ENCODE results near the gene CLCN2.

- TF ChIP-seq ZFP30 (CRISPR knock-in tag; IDR thresholded peaks at IDR 0.05) (no peak), ISL1 (CRISPR knock-in tag; IDR thresholded peaks at IDR 0.05) (no peak), PPARA (CRISPR knock-in tag; IDR thresholded peaks at IDR 0.05; ENCODE audit: borderline replicate concordance) (no peak)
- TF ChIP-seq, protein P1, sequence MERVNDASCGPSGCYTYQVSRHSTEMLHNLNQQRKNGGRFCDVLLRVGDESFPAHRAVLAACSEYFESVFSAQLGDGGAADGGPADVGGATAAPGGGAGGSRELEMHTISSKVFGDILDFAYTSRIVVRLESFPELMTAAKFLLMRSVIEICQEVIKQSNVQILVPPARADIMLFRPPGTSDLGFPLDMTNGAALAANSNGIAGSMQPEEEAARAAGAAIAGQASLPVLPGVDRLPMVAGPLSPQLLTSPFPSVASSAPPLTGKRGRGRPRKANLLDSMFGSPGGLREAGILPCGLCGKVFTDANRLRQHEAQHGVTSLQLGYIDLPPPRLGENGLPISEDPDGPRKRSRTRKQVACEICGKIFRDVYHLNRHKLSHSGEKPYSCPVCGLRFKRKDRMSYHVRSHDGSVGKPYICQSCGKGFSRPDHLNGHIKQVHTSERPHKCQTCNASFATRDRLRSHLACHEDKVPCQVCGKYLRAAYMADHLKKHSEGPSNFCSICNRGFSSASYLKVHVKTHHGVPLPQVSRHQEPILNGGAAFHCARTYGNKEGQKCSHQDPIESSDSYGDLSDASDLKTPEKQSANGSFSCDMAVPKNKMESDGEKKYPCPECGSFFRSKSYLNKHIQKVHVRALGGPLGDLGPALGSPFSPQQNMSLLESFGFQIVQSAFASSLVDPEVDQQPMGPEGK (CRISPR knock-in tag; IDR thresholded peaks at IDR 0.05; ENCODE audit: borderline replicate concordance), result no peak
- TF ChIP-seq, protein P2, sequence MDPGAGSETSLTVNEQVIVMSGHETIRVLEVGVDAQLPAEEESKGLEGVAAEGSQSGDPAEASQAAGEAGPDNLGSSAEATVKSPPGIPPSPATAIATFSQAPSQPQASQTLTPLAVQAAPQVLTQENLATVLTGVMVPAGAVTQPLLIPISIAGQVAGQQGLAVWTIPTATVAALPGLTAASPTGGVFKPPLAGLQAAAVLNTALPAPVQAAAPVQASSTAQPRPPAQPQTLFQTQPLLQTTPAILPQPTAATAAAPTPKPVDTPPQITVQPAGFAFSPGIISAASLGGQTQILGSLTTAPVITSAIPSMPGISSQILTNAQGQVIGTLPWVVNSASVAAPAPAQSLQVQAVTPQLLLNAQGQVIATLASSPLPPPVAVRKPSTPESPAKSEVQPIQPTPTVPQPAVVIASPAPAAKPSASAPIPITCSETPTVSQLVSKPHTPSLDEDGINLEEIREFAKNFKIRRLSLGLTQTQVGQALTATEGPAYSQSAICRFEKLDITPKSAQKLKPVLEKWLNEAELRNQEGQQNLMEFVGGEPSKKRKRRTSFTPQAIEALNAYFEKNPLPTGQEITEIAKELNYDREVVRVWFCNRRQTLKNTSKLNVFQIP (CRISPR knock-in tag; IDR thresholded peaks at IDR 0.05; ENCODE audit: borderline replicate concordance, low read depth), result no peak
Observed at GRCh38 chr3:184377374-184377773, 16.0 kb upstream of the CLCN2 start.
